Measurements from ENCODE around the gene ZMIZ1.

Gene ZMIZ1

DNA sequence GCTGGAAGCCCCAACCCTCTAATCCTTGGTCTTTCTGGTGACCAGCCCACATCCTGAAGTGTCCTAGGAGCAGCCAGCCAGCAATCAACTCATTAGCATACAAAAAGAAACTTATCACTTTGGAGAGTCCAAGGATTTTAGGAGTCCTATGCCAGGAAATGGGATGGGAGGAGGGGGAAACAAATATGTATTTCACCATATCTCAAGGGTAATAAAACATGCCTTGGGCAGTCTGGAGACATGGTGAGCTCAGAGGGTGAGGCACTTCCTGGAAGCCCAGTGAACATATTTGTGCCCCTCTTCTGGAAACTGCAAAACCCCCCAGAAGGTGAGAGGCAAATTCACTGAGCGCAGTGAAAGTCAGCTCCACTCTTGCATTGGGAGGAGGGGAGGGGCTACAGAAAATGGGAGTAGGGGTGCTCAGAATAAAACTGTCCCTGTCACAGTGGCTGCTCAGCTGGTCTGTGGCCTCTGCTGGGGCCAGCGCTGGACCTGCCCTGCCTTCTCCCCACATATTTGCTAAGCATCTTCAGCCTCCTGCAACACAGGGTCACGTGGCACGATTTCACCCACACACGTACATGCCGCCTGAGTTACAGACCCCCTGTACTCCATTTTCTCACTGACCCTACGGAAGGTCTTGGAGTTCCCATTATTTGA, 17.7 kb upstream of the ZMIZ1 start:
- no peak for DNase-seq (ENCODE audit: low read depth in 2 of 2)

DNA sequence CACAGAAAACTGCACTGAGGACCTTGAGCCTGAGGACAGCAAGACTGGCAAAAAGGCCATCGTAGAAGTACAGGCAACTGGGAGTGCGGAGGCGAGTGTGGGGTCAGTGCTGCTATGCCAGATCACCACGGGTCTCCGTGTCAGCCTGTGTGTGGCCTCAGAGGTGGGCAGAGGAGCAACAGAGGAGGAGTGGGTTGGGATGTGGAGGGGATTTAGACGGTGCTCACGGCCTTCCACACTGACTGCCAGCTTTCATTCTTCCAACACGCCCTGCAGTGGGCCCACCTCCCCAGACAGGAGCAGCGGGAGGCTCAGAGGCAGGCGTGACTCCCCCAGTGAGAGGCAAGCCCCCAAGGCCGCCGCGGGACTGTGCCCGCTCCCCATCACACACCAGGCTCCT, 17.0 kb upstream of the ZMIZ1 start:
- DNase-seq (ENCODE audit: low read depth in 2 of 2) = no peak

DNA sequence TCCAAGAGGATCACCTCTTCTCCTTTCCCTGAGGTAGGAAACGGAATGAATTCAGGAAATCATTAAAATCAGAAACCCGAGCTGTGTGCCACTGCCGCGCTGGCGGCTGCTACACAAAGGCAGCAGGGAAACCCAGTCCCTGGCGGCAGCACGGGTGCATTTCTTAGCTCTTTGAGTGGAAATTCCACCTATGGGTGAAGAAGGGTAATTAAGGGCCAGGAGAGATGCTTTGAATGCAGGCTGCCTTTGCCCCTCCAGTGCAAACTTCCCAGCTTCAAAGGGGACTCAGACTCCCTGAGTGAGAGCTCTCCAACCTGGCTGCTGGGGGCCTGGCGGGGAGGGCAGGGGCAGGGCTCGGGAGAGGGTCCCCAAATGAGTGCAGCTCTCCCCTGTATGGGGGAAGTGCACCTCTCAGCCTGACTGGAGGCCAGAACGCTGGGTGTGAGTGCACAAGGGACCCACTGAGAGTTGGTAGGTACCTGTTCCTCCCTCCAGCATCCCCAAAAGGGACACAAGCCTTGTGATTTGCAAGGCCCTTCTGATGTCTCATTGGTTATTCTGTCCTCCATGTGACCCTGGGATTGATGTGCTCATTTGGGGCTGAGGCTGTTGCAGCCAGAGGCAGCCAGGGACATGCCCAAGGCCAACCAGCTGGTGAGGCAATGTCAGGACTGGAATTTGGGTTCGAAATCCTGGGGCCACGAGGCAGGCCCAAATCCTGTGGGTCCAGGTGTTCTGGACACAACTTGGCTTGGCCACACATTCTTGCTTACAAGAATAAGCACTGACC, 16.3 kb upstream of the ZMIZ1 start:
- no peak for DNase-seq (ENCODE audit: low read depth in 2 of 2)

DNA sequence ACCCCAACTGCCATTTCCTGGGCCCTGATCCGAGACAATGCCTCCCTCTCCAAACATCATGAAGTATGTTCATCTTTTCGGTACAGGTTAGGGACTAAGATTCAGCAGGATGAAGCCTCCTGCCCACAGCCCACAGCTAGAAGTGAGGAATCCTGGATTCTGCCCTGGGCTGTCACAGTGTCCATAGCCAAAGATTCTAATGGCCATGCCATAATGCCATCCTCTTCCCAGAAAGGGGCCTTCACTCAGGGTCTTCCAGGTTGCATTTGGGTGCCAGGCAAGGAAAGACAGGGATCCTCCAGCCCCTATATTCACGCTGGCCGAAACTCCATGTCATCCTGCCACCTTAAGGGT, 15.7 kb upstream of the ZMIZ1 start:
- DNase-seq (ENCODE audit: low read depth in 2 of 2) = no peak

DNA sequence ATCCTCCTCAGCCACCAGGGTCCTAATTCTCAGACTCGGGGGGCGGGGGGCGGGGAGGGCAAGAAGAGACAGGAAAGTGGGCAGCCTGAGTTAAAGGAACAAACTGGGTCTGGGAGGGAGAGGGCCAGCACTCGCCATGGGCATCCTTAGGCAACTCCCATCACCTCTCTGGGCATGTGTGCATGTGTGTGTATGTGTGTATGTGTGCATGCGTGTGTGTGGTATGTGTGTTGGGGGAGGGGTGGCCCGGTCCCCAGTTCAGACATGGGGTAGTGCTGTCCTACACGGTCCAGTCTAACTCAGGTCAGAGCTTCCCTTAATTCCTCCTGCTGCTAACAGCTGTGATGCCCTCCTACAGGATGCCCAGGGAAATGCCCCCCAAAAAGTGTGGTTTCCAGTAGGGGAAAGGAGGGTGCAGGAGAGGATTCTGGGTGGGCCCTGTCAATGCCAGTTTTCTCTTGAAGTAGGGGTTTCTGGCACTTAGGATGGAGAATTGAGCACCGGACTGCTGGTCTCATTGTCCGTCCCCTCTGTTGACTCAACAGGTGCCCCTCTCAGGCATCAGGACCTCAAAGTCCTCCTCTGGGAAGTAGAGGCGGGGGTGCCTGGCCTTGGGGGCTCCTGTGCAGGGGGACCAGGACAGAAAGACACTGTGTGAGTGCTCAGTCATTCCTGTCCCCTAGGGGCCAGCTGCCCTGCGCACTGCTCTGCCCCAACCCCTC, 15.1 kb upstream of the ZMIZ1 start:
- DNase-seq (ENCODE audit: low read depth in 2 of 2) = no peak

DNA sequence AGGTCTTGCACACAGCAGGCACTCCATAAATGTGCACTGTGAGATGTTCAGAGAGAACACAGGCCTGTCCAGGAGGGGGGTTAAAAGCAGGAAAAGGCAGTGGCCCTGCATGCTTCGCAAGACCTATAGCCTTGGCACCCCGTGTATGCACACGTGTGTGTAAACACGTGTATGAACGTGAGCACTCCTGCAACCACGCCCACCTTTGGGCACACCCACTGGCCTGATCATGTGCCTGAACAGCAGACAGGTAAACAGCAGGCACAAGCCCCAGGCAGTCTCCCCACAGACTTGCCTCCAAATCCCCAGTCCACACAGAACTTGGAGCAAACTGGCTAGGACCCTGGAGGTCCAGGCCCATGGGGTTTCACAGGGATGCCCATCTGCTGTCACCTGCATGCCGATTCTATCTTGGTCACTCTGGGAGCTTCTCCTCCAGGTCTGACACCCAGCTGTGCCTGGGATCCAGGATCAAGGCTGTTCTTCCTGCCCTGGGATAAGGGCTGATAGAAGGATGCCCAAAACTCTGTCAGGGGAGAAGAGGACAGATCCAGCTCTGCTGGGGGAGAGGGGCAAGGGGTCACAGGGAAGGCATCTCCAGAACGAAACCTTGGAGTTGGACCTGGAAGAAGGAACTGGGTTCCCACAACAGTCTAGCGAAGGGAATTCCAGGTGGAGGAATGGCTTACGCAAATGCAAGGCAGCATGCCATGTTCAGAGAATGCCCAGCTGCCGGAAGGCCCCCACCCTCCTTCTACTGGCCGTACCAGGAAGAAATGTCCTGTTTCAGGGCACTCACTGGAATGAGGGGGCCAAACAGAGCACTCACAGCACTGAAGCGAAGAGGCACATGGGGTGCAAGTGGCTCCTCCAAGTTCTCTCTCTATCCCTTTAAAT, 14.3 kb upstream of the ZMIZ1 start:
- no peak for DNase-seq (ENCODE audit: low read depth in 2 of 2)

DNA sequence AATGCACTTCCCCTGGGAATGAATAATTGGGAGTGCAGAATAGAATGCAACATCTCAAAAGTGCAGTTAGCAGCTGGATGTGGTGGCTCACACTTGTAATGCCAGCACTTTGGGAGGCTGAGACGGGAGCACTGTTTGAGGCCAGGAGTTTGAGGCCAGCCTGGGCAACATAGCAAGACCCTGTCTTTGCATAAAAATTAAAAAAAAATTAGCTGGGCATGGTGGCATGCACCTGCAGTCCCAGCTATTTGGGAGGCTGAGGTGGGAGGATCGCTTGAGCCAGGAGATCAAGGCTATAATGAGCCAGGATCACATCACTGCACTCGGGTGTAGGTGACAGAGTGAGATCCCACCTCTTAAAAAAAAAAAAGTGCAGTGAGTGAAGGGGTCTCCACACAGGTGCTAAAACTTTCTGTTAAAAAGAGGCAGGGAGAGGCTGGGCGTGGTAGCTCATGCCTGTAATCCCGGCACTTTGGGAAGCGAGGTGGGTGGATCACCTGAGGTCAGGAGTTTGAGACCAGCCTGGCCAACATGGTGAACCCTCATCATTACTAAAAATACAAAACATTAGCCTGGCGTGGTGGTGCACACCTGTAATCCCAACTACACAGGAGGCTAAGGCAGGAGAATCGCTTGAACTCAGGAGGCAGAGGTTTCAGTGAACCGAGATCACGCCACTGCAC, 13.5 kb upstream of the ZMIZ1 start:
- no peak for DNase-seq (ENCODE audit: low read depth in 2 of 2)

DNA sequence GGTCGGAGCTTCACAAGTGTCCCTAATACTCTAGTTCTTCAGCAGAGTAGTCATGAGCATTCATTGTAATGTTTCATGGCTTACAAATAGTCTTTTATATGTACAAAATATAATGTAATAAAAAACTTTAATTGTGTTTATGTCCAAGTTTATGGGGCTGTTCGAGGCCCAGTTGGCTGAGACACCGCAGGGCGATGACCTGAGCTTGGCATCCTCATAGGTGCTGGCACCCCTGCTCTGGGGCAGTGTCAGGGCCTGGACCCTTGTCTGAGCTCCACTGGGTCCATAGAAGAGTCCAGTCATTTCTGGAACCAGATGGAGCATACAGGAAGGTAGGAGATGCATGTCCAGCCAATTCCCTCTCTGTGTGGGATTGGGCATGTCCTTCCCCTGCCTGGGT, 12.9 kb upstream of the ZMIZ1 start:
- no peak for DNase-seq (ENCODE audit: low read depth in 2 of 2)

DNA sequence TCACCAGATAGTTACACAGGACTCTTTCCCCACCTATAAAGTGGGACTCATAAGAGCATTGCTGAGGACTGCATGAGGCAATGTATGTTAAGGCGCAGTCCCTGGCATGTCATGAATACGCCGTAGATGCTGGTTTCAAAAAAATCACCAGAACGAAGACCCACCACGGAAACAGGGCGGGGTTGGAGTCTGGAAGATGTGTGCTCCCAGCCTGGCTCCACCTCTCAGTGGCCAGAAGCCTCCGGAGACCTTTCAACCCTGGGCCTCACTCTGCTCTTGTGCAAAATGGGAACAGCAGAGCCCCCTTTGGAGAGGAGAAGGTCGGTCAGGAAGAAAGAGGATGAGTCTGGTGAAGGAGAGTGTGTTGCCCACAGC, 12.4 kb upstream of the ZMIZ1 start:
- no peak for DNase-seq (ENCODE audit: low read depth in 2 of 2)

DNA sequence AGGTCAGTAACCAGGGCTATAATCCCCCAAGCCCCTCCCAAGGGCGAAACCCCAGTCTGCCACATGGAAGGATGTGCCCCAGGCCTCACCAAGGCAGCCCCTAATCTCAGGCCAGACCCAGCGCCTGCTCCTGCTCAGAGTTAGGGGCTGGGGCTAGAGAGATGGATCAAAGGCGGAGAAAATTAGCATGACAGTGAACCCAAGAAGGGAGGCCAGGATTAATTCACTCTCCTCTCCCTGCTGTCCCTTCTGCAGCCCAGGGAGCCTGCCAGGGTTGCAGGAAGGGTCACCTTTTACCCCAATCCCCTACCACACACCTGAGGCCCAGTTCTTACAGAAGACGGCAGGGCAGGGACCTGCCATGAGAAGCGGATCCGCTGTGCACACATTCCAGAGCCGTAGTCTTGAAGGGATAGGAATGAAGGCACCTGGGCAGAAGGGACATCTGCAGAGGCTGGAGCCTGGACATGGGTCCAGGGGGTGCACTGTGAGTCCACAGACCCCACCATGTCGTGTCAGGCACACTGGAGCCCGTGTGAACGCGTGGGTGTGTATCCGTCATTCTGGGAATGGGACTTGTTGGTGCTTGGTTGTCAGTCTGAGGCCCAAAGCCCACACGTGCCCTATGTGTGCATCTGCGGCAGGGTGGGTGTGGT, 11.9 kb upstream of the ZMIZ1 start:
- no peak for DNase-seq (ENCODE audit: low read depth in 2 of 2)

DNA sequence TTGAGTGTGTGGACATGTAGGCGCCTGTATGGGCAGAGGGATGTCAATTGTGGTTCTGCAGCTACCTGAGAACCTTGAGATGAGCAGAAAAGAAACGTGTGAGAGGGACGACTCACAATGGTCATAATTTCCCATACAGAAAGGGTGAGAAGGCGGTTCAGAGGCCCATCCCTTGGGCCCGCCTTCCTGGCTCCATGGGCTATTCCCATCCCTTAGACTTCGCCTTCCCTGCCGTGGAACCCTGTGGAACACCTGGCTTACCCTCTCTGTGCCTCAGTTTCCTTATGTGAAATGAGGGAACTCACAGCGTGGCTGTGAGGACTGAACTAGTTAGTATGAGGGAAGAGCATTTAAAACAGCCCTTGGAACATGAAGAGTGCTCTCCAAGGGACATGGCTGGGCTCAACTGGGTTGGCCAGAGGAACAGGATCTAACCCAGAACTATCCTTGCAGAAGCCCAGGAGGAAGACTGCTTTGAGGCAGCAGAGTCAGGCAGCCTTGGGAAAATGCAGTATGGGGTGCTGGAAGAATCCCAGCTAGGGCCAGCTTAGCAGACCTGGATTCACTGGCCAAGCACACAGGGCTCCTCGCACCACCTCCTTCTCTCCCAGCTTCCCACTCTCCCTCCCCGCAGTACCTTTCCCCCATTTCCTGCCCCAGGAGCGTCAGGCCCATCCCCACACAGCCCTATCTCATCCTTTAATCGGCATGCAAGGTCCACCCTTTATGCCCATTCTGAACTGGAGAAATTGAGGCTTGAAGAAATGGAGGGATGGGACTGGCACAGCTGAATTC, 11.1 kb upstream of the ZMIZ1 start:
- DNase-seq (ENCODE audit: low read depth in 2 of 2) = no peak

DNA sequence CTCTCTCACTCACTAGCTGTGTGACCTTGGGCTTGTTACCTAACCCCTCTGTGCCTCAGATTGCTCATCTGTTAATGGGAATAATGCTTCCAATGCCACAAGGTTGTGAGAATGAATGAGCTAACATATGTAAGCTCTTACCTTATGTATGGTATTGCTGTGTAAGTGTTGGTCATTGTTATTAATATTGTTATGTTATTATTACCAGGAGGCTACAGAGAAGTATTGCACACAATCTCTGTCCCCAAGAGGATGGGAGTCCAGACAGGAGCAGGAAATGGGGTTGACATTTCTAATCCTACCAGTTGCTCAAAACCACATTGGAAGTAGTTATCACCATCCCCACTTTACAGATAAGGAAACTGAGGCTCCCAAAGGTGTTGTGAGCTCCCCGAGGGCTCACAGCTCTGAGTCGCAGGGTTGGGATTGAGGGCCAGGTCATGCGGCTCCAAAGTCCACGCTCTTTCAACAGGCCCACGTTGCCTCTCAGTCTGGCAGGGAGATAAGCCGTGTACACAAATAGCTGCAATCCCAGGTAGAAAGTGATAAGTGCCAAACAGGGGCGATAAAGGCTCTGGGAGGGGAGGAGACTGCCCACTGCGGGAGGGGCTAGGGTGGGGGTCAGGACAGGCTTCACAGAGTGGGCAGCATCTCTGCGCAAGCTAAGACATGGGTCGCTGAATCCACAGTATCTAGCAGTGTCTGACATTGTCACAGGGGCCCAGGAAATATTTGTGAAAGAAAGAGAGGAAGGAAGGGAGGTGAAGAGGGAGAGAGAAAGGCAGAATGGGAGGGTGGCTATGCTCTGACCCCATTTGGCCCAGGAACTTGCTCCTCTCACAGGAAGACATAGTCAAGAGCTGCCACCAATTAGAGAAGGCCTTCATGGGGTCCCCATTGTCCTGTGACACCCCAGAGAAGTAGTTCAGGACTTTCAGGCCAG, 9.6 kb upstream of the ZMIZ1 start:
- no peak for DNase-seq (ENCODE audit: low read depth in 2 of 2)

DNA sequence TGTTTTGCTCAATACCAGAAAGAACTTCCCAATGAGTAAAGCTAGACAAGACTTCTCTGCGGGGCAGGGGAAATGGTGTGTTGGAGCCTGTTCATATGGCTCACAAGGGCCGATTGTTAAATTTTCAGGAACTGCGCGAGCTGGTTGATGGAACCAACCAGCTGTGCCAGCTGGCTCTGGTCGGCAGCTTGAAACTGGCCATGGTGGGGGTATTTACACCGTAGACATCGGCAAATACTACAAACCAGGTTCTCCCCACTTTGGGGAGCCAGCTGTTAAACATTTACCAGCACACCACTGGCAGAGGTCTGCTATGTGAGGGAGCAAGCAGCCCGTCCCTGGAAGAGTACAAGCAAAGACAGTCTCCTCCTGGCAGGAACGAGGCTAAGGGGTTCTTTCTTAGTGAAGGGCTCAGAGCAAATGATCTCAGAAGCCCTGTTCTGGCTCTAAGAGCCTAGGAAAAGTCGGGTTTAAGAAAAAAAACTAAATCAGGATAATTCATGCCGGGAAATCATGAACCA, 8.8 kb upstream of the ZMIZ1 start:
- DNase-seq (ENCODE audit: low read depth in 2 of 2) = no peak

DNA sequence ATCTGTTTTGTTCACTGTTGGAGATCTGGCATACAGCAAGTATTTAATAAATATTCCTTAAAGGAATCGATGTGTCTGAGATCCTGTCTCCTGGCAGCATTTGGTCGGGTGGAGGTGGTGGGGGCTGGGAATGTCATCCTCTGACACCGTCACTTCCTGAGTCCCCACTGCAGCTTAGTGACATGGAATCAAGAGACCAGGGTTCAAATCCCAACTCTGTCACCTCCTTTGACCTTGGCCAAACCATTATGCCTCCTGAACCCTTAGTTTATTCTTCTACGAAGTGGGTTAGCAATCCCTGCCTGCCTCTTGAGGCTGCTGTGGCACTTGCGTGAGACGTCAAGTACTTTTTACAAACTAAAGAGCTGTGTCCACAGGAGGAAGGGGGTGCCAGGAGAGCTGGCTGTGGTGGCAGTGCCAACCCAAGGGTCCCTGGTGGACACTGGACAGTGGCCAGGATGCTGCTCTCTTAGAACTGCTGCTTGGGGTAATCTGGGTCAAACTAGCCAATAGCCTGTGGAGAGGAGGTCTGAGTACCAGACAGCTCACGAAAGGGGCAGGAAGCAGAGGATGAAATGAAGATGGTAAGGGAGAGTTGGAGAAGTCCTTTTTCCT, 8.0 kb upstream of the ZMIZ1 start:
- DNase-seq (ENCODE audit: low read depth in 2 of 2) = no peak

DNA sequence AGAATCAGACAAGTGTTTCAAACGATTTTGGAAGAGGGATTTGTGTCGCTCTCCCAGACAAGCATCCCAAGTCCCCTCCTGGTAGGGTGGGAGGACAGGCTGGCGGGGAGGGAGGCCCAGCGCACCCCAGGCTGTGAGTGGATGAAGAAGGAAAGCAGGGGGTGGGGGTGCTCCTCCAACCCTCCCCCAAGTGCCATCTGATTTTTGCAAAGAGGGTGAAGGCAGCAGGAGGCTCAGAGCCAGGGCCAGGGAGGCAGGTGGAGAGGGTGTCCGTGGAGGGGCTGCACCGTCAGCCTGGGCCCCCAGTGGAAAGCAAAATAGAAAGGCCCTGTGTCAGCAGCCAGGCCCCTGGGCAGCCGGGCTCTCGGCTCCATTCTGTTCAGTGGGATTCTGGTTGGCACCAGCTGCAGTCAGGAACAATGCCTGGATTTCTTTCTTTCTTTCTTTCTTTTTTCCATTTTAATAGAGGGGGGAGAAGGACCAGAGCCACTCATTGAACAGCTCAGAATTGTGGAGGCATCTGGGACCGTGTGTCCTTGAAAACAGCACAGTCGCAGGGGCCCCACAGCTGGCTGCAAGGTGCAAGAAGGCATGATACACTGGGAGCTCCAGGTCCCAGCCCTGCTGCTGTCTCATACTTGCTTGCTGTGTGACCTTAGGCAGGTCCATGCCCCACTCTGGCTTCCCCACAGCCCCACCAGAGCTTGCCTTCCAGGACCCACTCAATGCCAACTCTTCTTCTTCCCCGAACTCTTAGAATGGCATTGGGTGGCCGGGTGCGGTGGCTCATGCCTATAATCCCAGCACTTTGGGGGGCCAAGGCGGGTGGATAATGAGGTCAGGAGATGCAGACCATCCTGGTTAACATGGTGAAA, 7.1 kb upstream of the ZMIZ1 start:
- DNase-seq (ENCODE audit: low read depth in 2 of 2) = no peak

DNA sequence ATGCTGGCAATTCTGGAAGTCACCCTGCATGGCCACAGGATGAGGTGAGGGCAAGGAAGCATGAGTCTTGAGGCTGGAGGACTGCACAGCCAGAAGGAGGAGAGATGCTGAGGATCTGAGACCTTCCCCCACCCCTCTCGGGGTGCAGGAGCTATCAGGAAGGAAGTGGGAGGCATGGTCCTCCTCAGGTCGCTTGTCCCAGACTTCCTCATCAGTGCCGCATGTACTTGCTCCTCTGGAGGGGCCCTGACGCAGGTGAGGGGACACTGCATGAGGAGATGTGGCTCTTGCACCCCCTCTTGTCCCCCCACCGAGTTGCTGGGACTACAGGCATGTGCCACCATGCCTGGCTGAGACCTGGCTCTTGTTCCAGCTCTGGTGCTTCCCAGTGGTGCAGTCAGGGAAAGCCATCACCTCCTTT, 5.7 kb upstream of the ZMIZ1 start:
- no peak for DNase-seq (ENCODE audit: low read depth in 2 of 2)
